Fibroblast of the aortic adventitia (primary cell): ENCODE results near the gene MGLL. TPM values are rescaled to one million over a fixed set of nuclear protein-coding genes. Genes with fewer than 3 reads are reported as not detected.
"Not testable (repeated sequence)": the region's sequence is repeated elsewhere in the genome, so short reads cannot be mapped to it uniquely, and the experiment has no call there.

Experiments
- DNase-seq: peaks from one replicate; pipeline ENCODE4 v3.0.0-alpha.2; 2010; ENCODE audit warnings: low read depth
- H3K4me3 ChIP-seq: 2 replicates; pipeline ENCODE4 v1.5.1; 2011; ENCODE audit warnings: low read depth, mild to moderate bottlenecking, control low read depth, low read length, moderate library complexity
- CTCF ChIP-seq: IDR thresholded peaks from 2 replicates; pipeline ENCODE4 v1.5.1; 2011; ENCODE audit warnings: mild to moderate bottlenecking, low read length, control low read depth, inconsistent platforms; ENCODE audit not compliant: insufficient read depth
- total RNA-seq: library from RNA; depleted of rRNA; stranded (reverse); fragments of >200 nt; gene quantifications from 2 replicates; pipeline ENCODE4 v1.2.3, GENCODE V29; 2012; ENCODE audit warnings: low replicate concordance

The MGLL gene
- total RNA-seq, 1 donor: 25.8 TPM

- TF ChIP-seq CTCF: no peak
- DNase-seq: no peak
- H3K4me3 ChIP-seq: no peak overlapping the region
Measured at GRCh38 chr3:127658234-127658633, 164.1 kb downstream of the MGLL start.

- no peak overlapping the region for H3K4me3 ChIP-seq
- TF ChIP-seq CTCF: no peak
- no peak for DNase-seq
Measured at GRCh38 chr3:127656906-127657305, 165.4 kb downstream of the MGLL start.

- TF ChIP-seq CTCF: no peak
- peak; percentile 77 for DNase-seq
Measured at GRCh38 chr3:127655641-127656040, 166.7 kb downstream of the MGLL start.

GRCh38 chr3:127654993-127655392 lies 167.3 kb downstream of the MGLL start:
- H3K4me3 ChIP-seq, DNase-seq: not testable (repeated sequence)

More at GRCh38 chr3:127655641-127656040, 166.7 kb downstream of the MGLL start:
- H3K4me3 ChIP-seq: no peak overlapping the region

- no peak overlapping the region for H3K4me3 ChIP-seq
- TF ChIP-seq CTCF: no peak
- DNase-seq: no peak
Measured at GRCh38 chr3:127654374-127654773, 167.9 kb downstream of the MGLL start.

GRCh38 chr3:127652246-127652995 lies 169.9 kb downstream of the MGLL start:
- peak; percentile 87 for TF ChIP-seq CTCF
- H3K4me3 ChIP-seq: no peak overlapping the region
- DNase-seq: peak; percentile 67

GRCh38 chr3:127651516-127652172 lies 170.7 kb downstream of the MGLL start:
- no peak overlapping the region for H3K4me3 ChIP-seq
- TF ChIP-seq CTCF: no peak
- no peak for DNase-seq
